HepG2 (cell line): ENCODE results near the gene ZNF526. TPM values are rescaled to one million over a fixed set of nuclear protein-coding genes. Genes with fewer than 3 reads are reported as not detected.

Experiments
- PAF1 ChIP-seq: IDR thresholded peaks from 2 replicates; pipeline ENCODE4 v1.6.1; 2016; ENCODE audit warnings: missing genetic modification reagents, missing compliant biosample characterization
- PCBP2 ChIP-seq: fragments of 200-400 bp; formaldehyde crosslinking; optimal IDR thresholded peaks from 2 replicates; pipeline ENCODE3; 2018; ENCODE audit warnings: low read length, low read depth; ENCODE audit not compliant: poor library complexity, severe bottlenecking
- POGK ChIP-seq: sonication (generic); formaldehyde crosslinking; conservative IDR thresholded peaks from 2 replicates; pipeline ENCODE4 v1.8.0; 2022; ENCODE audit warnings: mild to moderate bottlenecking, moderate library complexity, missing genetic modification reagents
- SP140L ChIP-seq: sonication (generic); formaldehyde crosslinking; IDR thresholded peaks from 2 replicates; pipeline ENCODE4 v1.4.0; 2020; ENCODE audit warnings: missing genetic modification reagents, borderline replicate concordance
- TRIM22 ChIP-seq: fragments of 450-650 bp; IDR thresholded peaks from 2 replicates; pipeline ENCODE4 v1.6.1; 2017
- ZBTB7A ChIP-seq: sonication (generic); formaldehyde crosslinking; IDR thresholded peaks from 2 replicates; pipeline ENCODE4 v1.8.0; 2022; ENCODE audit warnings: mild to moderate bottlenecking, missing genetic modification reagents
- ZNF143 ChIP-seq: sonication (generic); formaldehyde crosslinking; IDR thresholded peaks from 2 replicates; pipeline ENCODE4 v1.4.0; 2020; ENCODE audit warnings: missing genetic modification reagents
- ZNF18 ChIP-seq: sonication (generic); formaldehyde crosslinking; IDR thresholded peaks from 2 replicates; pipeline ENCODE4 v1.8.0; 2022; ENCODE audit warnings: mild to moderate bottlenecking, missing genetic modification reagents; ENCODE audit not compliant: insufficient replicate concordance
- ZNF20 ChIP-seq: sonication (generic); formaldehyde crosslinking; IDR thresholded peaks from 2 replicates; pipeline ENCODE4 v1.4.0; 2020; ENCODE audit warnings: mild to moderate bottlenecking, moderate library complexity, missing genetic modification reagents
- ZNF644 ChIP-seq: IDR thresholded peaks from 2 replicates; pipeline ENCODE4 v1.6.1; 2016; ENCODE audit warnings: low read depth
- ZNF678 ChIP-seq: sonication (generic); formaldehyde crosslinking; IDR thresholded peaks from 2 replicates; pipeline ENCODE4 v1.4.0; 2020; ENCODE audit warnings: mild to moderate bottlenecking, missing genetic modification reagents
- ZSCAN9 ChIP-seq: IDR thresholded peaks from 2 replicates; pipeline ENCODE4 v1.6.1; 2016; ENCODE audit warnings: borderline replicate concordance
- polyA plus RNA-seq, 8 experiments: library from polyadenylated mRNA; depleted of rRNA in 3 of 8; stranded (reverse) in 7 of 8; unstranded in 1 of 8; fragments of >200 nt; fragmentation: Illumina TruSeq in 4 of 8; extraction: Trizol in 4 of 8; gene quantifications; 2 replicates each; pipeline versions ENCODE4 v1.2.1 to v1.2.3, GENCODE V29; 2011 to 2016; ENCODE audit warnings: low read depth in 4 of 8, missing spikeins in 1 of 8, mixed read lengths in 1 of 8; ENCODE audit not compliant: insufficient read depth in 1 of 8
- total RNA-seq, 5 experiments: library from RNA; depleted of rRNA; stranded (reverse); fragments of >200 nt; fragmentation: Illumina TruSeq; extraction: Trizol; gene quantifications; 2 replicates each; pipeline ENCODE4 v1.2.3, GENCODE V29; 2016; ENCODE audit warnings: low read depth in 1 of 5
- TF ChIP-seq, protein P1 (sequence below): sonication (generic); formaldehyde crosslinking; IDR thresholded peaks from 2 replicates; pipeline ENCODE4 v1.4.0; 2020; ENCODE audit warnings: missing genetic modification reagents
- TF ChIP-seq, protein P2 (sequence below): sonication (generic); formaldehyde crosslinking; IDR thresholded peaks from 2 replicates; pipeline ENCODE4 v1.4.0; 2020; ENCODE audit warnings: missing genetic modification reagents, borderline replicate concordance

Gene ZNF526
- total and polyA plus RNA-seq, 2 of the 13 experiments (the other 11 are each of a cell fraction or from before 2014, with no cell fraction given), result 3.3 to 8.4 TPM

DNA sequence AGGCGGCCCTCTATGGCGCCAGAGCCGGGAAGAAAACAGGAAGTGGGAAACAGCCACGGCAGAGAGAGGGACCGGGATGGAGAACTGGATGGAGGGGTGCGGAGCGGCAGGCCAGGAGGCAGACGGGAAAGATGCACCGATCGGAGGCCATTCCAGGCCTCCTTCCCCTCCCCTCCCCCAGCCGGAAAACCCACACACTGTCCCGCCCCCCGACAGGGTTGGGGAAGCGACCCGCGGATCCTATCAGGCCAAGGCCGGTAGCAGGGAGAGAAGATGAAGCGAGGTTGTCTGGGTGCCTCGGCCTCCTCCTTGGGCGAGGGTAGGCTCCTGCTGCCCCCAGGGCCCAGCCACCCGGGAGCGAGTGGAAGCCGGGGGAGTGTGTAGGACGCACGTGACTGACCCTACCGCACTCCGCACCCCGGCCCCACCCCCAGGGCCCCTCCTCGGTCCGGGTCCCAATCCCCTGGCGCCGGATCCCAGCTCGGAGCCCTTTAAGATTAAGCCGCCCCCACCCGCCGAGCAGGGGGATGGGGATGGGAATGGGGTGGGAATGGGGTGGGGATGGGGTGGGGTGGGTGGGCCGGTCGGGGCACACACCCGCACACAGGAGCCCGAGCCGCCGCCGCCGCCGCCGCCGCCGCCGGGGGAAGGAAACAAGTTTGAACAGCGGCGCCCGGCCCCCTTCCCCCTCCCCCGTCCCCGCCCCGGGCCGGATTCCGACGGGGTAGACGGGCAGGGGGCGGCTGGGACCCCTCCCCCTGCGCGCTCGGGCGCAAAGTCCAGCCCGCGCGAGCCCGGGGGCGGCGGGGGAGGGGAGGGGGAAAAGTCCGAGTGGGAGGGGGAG, 33.4 kb downstream of the ZNF526 start (continued):
- TF ChIP-seq PCBP2 (no peak), ZNF143 (CRISPR knock-in tag) (no peak; the same call in 1 of the 2 replicates), PAF1 (no peak), ZNF18 (CRISPR knock-in tag) (no peak), ZNF644 (no peak), TRIM22 (no peak), ZNF20 (no peak), ZSCAN9 (CRISPR knock-in tag) (no peak), POGK (CRISPR knock-in tag) (no peak; the same call in 1 of the 2 replicates), SP140L (CRISPR knock-in tag) (no peak), ZBTB7A (CRISPR knock-in tag) (peak; percentile 81), ZNF678 (no peak)
- TF ChIP-seq, protein P1, sequence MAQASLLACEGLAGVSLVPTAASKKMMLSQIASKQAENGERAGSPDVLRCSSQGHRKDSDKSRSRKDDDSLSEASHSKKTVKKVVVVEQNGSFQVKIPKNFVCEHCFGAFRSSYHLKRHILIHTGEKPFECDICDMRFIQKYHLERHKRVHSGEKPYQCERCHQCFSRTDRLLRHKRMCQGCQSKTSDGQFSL (CRISPR knock-in tag), result no peak
- TF ChIP-seq, protein P2, sequence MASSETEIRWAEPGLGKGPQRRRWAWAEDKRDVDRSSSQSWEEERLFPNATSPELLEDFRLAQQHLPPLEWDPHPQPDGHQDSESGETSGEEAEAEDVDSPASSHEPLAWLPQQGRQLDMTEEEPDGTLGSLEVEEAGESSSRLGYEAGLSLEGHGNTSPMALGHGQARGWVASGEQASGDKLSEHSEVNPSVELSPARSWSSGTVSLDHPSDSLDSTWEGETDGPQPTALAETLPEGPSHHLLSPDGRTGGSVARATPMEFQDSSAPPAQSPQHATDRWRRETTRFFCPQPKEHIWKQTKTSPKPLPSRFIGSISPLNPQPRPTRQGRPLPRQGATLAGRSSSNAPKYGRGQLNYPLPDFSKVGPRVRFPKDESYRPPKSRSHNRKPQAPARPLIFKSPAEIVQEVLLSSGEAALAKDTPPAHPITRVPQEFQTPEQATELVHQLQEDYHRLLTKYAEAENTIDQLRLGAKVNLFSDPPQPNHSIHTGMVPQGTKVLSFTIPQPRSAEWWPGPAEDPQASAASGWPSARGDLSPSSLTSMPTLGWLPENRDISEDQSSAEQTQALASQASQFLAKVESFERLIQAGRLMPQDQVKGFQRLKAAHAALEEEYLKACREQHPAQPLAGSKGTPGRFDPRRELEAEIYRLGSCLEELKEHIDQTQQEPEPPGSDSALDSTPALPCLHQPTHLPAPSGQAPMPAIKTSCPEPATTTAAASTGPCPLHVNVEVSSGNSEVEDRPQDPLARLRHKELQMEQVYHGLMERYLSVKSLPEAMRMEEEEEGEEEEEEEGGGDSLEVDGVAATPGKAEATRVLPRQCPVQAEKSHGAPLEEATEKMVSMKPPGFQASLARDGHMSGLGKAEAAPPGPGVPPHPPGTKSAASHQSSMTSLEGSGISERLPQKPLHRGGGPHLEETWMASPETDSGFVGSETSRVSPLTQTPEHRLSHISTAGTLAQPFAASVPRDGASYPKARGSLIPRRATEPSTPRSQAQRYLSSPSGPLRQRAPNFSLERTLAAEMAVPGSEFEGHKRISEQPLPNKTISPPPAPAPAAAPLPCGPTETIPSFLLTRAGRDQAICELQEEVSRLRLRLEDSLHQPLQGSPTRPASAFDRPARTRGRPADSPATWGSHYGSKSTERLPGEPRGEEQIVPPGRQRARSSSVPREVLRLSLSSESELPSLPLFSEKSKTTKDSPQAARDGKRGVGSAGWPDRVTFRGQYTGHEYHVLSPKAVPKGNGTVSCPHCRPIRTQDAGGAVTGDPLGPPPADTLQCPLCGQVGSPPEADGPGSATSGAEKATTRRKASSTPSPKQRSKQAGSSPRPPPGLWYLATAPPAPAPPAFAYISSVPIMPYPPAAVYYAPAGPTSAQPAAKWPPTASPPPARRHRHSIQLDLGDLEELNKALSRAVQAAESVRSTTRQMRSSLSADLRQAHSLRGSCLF (CRISPR knock-in tag), result no peak
